ENCODE results near the gene KIAA1217. TPM values are rescaled to one million over a fixed set of nuclear protein-coding genes. Genes with fewer than 3 reads are reported as not detected.

KIAA1217 gene
- total and polyA plus RNA-seq, 9 of the 15 experiments (the other 6 are each of a cell fraction or from before 2014, with no cell fraction given): 0.04 TPM; not detected in 8

- Histone ChIP-seq H3K4me2 (ENCODE audit: insufficient read depth, low read length) (no peak overlapping the region), H3K4me1 (replicated peaks in 1 of 2; ENCODE audit: control insufficient read depth in 2 of 2, insufficient read depth in 2 of 2, low read length in 2 of 2) (no peaks in the 10 kb centered on the region), H3K9me3 (replicated peaks; ENCODE audit: control insufficient read depth, insufficient read depth, low read depth, low read length) (no peaks in the 10 kb centered on the region), H3K36me3 (ENCODE audit: control insufficient read depth, insufficient read depth, low read length) (no peaks in the 10 kb centered on the region), H3K4me3 (no peak overlapping the region), H4K20me1 (replicated peaks; ENCODE audit: control insufficient read depth, insufficient read depth, low read length) (no peaks in the 10 kb centered on the region), H3K9me1 (ENCODE audit: control insufficient read depth, insufficient read depth, low read length) (no peaks in the 10 kb centered on the region), H3K79me2 (ENCODE audit: control insufficient read depth, insufficient read depth, low read length) (no peaks in the 10 kb centered on the region), H3K27ac (ENCODE audit: extremely low read depth, low read depth, low read length) (no peak overlapping the region), H2AFZ (ENCODE audit: low read depth, low read length) (no peak overlapping the region), H3K27me3 (ENCODE audit: control insufficient read depth in 2 of 2, insufficient read depth in 2 of 2, low read length in 2 of 2) (no peaks in the 10 kb centered on the region), H3K9ac (ENCODE audit: insufficient read depth in 1 of 2, low read depth in 2 of 2, low read length in 2 of 2) (no peak overlapping the region)
- DNase-seq (ENCODE audit: extremely low read depth in 1 of 4, low spot score in 3 of 4) (no peak), FAIRE-seq (no peak), ATAC-seq (no peak)
- ChIA-PET CTCF (ENCODE audit: low intra/inter-chr PET ratio) (no interaction called here), POLR2A (no interaction called here)
- in situ Hi-C loops (cut with MboI) (no loop called here), intact Hi-C loops (cut with micrococcal nuclease) (no loop called here)
- no TSS peak for BruUV-seq (replicated peaks)
- 1% methylated on average over 8 of the region's 8 CpGs for WGBS (ENCODE audit: insufficient coverage, low coverage, missing lambda C conversion rate)
- TF ChIP-seq NCOR1 (IDR thresholded peaks at IDR 0.05): no peak
- TF ChIP-seq ZNF239 (CRISPR knock-in tag; IDR thresholded peaks at IDR 0.05): no peak
- TF ChIP-seq ZNF699 (CRISPR knock-in tag; IDR thresholded peaks at IDR 0.05; ENCODE audit: insufficient replicate concordance): no peak
- TF ChIP-seq ZNF57 (CRISPR knock-in tag; IDR thresholded peaks at IDR 0.05): no peak
- TF ChIP-seq SFPQ (IDR thresholded peaks at IDR 0.05; ENCODE audit: low read depth, low read length): no peak
- TF ChIP-seq MAFK (IDR thresholded peaks at IDR 0.05; ENCODE audit: low read length): no peak
- no peak for TF ChIP-seq ZNF780A (CRISPR knock-in tag; IDR thresholded peaks at IDR 0.05)
- no peak for TF ChIP-seq FOXO4 (CRISPR knock-in tag; IDR thresholded peaks at IDR 0.05)
- TF ChIP-seq NR2C1 (IDR thresholded peaks at IDR 0.05): no peak
- no peak for TF ChIP-seq NR2C1 (tag; IDR thresholded peaks at IDR 0.05)
- TF ChIP-seq ZFP91 (CRISPR knock-in tag; IDR thresholded peaks at IDR 0.05): no peak
- TF ChIP-seq SOX6 (IDR thresholded peaks at IDR 0.05): no peak
- TF ChIP-seq E4F1 (CRISPR knock-in tag; IDR thresholded peaks at IDR 0.05; ENCODE audit: borderline replicate concordance): no peak
- no peak for TF ChIP-seq MAFF (IDR thresholded peaks at IDR 0.05; ENCODE audit: low read length)
- TF ChIP-seq THRB (CRISPR knock-in tag; conservative IDR thresholded peaks at IDR 0.05): no peak
Measured at GRCh38 chr10:24231200-24231599, 22.3 kb downstream of the KIAA1217 start.
